Thyroid gland (tissue), 4 donors: ENCODE measurements around the gene SLC25A26.

Experiments used
- POLR2A ChIP-seq, 2 donors: fragments of 450-650 bp; IDR thresholded peaks; one replicate each; pipeline ENCODE4 v1.6.1; 2017; ENCODE audit warnings: antibody characterized with exemption in 2 of 2, mild to moderate bottlenecking in 2 of 2, moderate library complexity in 1 of 2
- TF ChIP-seq, protein P1 (sequence below), 6 experiments: fragments of 200-600 bp in 3 of 6; fragments of 450-650 bp in 3 of 6; sonication (generic) in 3 of 6; IDR thresholded peaks; one replicate each; pipeline ENCODE4 v1.5.1; 2016 to 2019; ENCODE audit warnings: antibody characterized with exemption in 6 of 6, mild to moderate bottlenecking in 2 of 6, inconsistent platforms in 1 of 6, moderate library complexity in 1 of 6

DNA sequence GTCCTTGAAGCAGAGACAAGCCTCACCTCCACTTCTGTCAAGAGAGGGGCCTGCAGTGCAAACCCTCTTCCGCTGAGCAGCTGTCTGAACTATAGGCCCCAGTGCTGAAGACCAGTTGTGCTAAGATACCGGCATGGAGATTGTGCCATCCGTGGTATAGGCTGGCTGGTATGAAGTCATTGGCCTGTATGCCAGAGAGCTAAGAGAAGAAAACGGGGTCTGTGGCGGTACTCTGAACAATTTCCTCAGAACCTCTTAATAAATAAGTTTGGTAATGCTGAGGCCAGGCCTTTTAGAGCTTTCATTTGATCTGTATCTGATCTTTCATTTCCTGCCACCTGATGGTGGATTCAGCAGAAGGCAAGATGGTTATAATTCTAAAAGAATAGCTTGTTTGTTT, 157.0 kb downstream of the SLC25A26 start:
- TF ChIP-seq POLR2A (IDR thresholded peaks at IDR 0.05), result no peak
- TF ChIP-seq, protein P1, sequence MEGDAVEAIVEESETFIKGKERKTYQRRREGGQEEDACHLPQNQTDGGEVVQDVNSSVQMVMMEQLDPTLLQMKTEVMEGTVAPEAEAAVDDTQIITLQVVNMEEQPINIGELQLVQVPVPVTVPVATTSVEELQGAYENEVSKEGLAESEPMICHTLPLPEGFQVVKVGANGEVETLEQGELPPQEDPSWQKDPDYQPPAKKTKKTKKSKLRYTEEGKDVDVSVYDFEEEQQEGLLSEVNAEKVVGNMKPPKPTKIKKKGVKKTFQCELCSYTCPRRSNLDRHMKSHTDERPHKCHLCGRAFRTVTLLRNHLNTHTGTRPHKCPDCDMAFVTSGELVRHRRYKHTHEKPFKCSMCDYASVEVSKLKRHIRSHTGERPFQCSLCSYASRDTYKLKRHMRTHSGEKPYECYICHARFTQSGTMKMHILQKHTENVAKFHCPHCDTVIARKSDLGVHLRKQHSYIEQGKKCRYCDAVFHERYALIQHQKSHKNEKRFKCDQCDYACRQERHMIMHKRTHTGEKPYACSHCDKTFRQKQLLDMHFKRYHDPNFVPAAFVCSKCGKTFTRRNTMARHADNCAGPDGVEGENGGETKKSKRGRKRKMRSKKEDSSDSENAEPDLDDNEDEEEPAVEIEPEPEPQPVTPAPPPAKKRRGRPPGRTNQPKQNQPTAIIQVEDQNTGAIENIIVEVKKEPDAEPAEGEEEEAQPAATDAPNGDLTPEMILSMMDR (IDR thresholded peaks at IDR 0.05), result no peak
